ENCODE measurements around the gene LETM1. TPM values are rescaled to one million over a fixed set of nuclear protein-coding genes. Genes with fewer than 3 reads are reported as not detected.
"Not testable (repeated sequence)": the region's sequence is repeated elsewhere in the genome, so short reads cannot be mapped to it uniquely, and the experiment has no call there.

The LETM1 gene
- total and polyA plus RNA-seq, 2 experiments from 2014 or later, result 19.0 to 42.3 TPM

DNA sequence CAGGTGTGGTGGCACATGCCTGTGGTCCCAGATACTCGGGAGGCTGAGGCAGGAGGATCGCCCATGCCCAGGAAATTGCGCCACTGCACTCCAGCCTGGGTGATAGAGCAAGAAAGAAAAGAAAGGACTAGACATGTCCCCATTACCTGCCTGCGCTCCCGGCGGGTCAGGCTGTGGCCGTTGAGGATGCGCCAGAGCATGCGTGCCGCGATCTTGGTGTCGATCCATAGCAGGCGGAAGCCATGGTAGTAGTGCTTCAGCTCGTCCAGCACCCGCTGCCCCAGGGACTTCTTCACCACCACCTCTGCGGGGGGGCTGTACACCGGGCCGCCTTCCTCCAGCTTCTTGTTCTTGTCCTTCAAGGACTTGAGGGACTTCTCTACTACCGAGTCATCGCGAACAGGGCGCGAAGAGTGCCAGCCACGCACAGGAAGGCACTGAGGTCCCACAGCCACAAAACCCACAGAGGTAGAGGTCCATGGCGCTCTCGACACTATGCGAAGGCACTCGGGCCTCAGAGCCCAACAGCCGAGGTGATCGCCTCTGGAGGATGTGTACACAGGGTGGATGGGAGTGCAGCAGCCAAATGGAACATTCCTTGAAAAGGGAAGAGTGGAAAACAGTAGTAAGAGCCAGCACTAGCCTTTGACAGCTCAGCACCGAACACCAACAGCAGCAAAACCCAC is 14.6 kb downstream of the LETM1 start:
- 93 to 95% methylated on average over 28 to 31 of the region's 31 CpGs for WGBS, 2 experiments (ENCODE audit: low coverage in 1 of 2, low lambda C conversion rate in 2 of 2, missing lambda C conversion rate in 2 of 2)
- no peaks in the 10 kb centered on the region; the same call in 1 of the 2 replicates for H4K20me1 ChIP-seq (ENCODE audit: insufficient read depth)

DNA sequence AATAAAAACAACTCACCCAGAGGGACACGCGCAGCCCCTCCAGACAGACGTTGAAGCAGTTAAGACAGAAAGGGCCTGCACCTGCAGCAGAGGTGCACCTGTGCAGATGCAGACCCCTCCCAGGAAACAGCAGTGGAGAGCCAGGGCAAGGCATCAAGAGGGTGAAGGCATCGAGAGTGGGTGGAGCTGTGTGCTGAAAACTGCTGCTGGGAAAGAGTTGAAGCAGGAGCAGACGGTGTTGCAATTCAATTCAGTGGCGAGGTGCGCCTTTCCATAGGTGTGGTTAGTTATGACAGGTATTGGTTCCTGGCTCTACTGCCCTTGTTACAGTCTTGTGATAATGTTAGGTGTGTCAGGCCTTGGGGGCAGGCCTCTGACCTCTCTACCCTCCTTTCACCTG is 16.7 kb downstream of the LETM1 start:
- Histone ChIP-seq H3K4me2 (ENCODE audit: unreplicated experiment) (no peak overlapping the region), H3F3A (ENCODE audit: insufficient read depth) (peaks cover 12% of the 10 kb centered on the region), H3K4me3 (no peak overlapping the region), H3K27me3 (replicated peaks; ENCODE audit: insufficient read depth) (no peaks in the 10 kb centered on the region), H3K9me3 (ENCODE audit: low read depth) (no peaks in the 10 kb centered on the region), H4K20me1 (ENCODE audit: insufficient read depth) (no peaks in the 10 kb centered on the region; the same call in 1 of the 2 replicates), H3K9me2 (ENCODE audit: insufficient read depth) (no peaks in the 10 kb centered on the region), H3K79me2 (ENCODE audit: insufficient read depth) (peaks cover 66% of the 10 kb centered on the region), H3K27ac (no peak overlapping the region), H2AFZ (no peak overlapping the region), H3K36me3 (ENCODE audit: low read depth) (peaks cover 13% of the 10 kb centered on the region; the same call in 1 of the 2 replicates), H3K9ac (no peak overlapping the region), H3K4me1 (ENCODE audit: insufficient read depth) (peaks cover 17% of the 10 kb centered on the region)
- DNase-seq, result no peak
- in situ Hi-C loops (cut with MboI), result no loop called here
- WGBS, 2 experiments (ENCODE audit: low coverage in 1 of 2, low lambda C conversion rate in 2 of 2, missing lambda C conversion rate in 2 of 2), result 72 to 91% methylated on average over 7 of the region's 7 CpGs
- TF ChIP-seq EZH2 (IDR thresholded peaks at IDR 0.05; ENCODE audit: insufficient read depth, poor library complexity, severe bottlenecking) (no peak), EZH2phosphoT487 (IDR thresholded peaks at IDR 0.05; ENCODE audit: insufficient read depth, low read depth) (no peak)

More for the DNA sequence above, 14.6 kb downstream of the LETM1 start:
- Histone ChIP-seq H3K27ac (no peak overlapping the region), H2AFZ (no peak overlapping the region), H3K9ac (no peak overlapping the region), H3K4me3 (no peak overlapping the region), H3K9me2 (ENCODE audit: insufficient read depth) (no peaks in the 10 kb centered on the region), H3K27me3 (replicated peaks; ENCODE audit: insufficient read depth) (no peaks in the 10 kb centered on the region), H3K4me1 (ENCODE audit: insufficient read depth) (peaks cover 17% of the 10 kb centered on the region), H3K9me3 (ENCODE audit: low read depth) (no peaks in the 10 kb centered on the region), H3K36me3 (ENCODE audit: low read depth) (peaks cover 13% of the 10 kb centered on the region; the same call in 1 of the 2 replicates), H3K79me2 (ENCODE audit: insufficient read depth) (peaks cover 82% of the 10 kb centered on the region), H3F3A (ENCODE audit: insufficient read depth) (peaks cover 16% of the 10 kb centered on the region), H3K4me2 (ENCODE audit: unreplicated experiment) (no peak overlapping the region)
- in situ Hi-C loops (cut with MboI), result no loop called here
- DNase-seq, result no peak
- TF ChIP-seq EZH2phosphoT487 (IDR thresholded peaks at IDR 0.05; ENCODE audit: insufficient read depth, low read depth) (no peak), EZH2 (IDR thresholded peaks at IDR 0.05; ENCODE audit: insufficient read depth, poor library complexity, severe bottlenecking) (no peak)

DNA sequence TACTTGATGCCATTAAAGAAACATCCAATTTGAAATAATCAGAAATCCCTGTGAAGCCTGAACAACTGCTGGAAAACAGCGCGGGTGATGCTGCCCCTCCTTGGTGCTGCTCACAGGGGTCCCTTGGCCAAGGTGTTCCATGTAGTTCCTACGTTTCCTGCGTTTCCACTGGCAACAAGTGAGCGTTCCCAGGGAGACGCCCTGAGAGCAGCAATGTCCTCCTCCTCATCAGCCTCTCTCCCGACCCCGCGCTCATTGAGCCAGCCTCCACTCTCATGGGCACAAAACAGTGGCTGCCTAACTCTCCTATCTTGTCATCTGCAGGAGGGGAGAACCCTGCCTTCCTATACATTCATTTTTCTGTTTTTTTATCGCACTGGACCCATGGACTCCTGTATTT is 18.9 kb downstream of the LETM1 start:
- H2AFZ ChIP-seq, result no peak overlapping the region
- peaks cover 13% of the 10 kb centered on the region; the same call in 1 of the 2 replicates for H3K36me3 ChIP-seq (ENCODE audit: low read depth)
- in situ Hi-C loops (cut with MboI), result no loop called here

DNA sequence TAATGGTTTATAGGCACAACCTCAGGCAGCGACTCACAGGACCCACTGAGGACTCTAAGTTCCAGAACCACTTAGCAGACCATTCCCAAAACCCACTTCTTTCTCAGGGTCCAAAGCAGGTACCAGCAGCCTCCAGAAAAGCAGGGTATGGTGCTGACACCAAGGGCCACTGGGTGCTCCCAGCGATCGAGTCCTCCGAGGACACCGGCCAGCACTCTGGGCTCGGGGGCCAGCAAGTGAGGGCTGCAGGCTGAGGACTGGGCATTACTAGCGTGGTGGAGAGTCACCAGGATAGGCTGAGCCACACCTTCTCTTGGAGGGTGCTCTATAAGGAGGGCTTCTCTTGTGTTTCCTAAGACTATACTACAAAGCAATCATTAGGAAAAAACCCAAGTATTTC is 19.3 kb downstream of the LETM1 start:
- peaks cover 46% of the 10 kb centered on the region for H3K79me2 ChIP-seq (ENCODE audit: insufficient read depth)
- TF ChIP-seq EZH2phosphoT487 (IDR thresholded peaks at IDR 0.05; ENCODE audit: insufficient read depth, low read depth) (no peak), EZH2 (IDR thresholded peaks at IDR 0.05; ENCODE audit: insufficient read depth, poor library complexity, severe bottlenecking) (no peak)
- H3K4me1 ChIP-seq (ENCODE audit: insufficient read depth), result no peaks in the 10 kb centered on the region
- H3K4me2 ChIP-seq (ENCODE audit: unreplicated experiment), result no peak overlapping the region
- no peaks in the 10 kb centered on the region for H4K20me1 ChIP-seq (ENCODE audit: insufficient read depth)
- peaks cover 13% of the 10 kb centered on the region; the same call in 1 of the 2 replicates for H3K36me3 ChIP-seq (ENCODE audit: low read depth)
- no peak overlapping the region for H2AFZ ChIP-seq
- in situ Hi-C loops (cut with MboI), result no loop called here
- DNase-seq, result no peak
- H3K27ac ChIP-seq, result no peak overlapping the region
- H3K9me2 ChIP-seq (ENCODE audit: insufficient read depth), result no peaks in the 10 kb centered on the region
- 89 to 96% methylated on average over 7 of the region's 7 CpGs for WGBS, 2 experiments (ENCODE audit: low coverage in 1 of 2, low lambda C conversion rate in 2 of 2, missing lambda C conversion rate in 2 of 2)
- no peak overlapping the region for H3K9ac ChIP-seq
- no peaks in the 10 kb centered on the region for H3F3A ChIP-seq (ENCODE audit: insufficient read depth)
- H3K9me3 ChIP-seq (ENCODE audit: low read depth), result no peaks in the 10 kb centered on the region
- H3K27me3 ChIP-seq (replicated peaks; ENCODE audit: insufficient read depth), result no peaks in the 10 kb centered on the region
- H3K4me3 ChIP-seq, result no peak overlapping the region

More for the DNA sequence above, 18.9 kb downstream of the LETM1 start:
- Histone ChIP-seq H3K4me2 (ENCODE audit: unreplicated experiment) (no peak overlapping the region), H3F3A (ENCODE audit: insufficient read depth) (no peaks in the 10 kb centered on the region), H3K27me3 (replicated peaks; ENCODE audit: insufficient read depth) (no peaks in the 10 kb centered on the region), H3K9me3 (ENCODE audit: low read depth) (no peaks in the 10 kb centered on the region), H3K4me3 (no peak overlapping the region), H3K4me1 (ENCODE audit: insufficient read depth) (no peaks in the 10 kb centered on the region), H3K9me2 (ENCODE audit: insufficient read depth) (no peaks in the 10 kb centered on the region), H4K20me1 (ENCODE audit: insufficient read depth) (no peaks in the 10 kb centered on the region), H3K27ac (no peak overlapping the region), H3K9ac (no peak overlapping the region), H3K79me2 (ENCODE audit: insufficient read depth) (peaks cover 50% of the 10 kb centered on the region)
- WGBS, 2 experiments (ENCODE audit: low coverage in 1 of 2, low lambda C conversion rate in 2 of 2, missing lambda C conversion rate in 2 of 2), result 96 to 98% methylated on average over 10 of the region's 10 CpGs
- TF ChIP-seq EZH2 (IDR thresholded peaks at IDR 0.05; ENCODE audit: insufficient read depth, poor library complexity, severe bottlenecking) (no peak), EZH2phosphoT487 (IDR thresholded peaks at IDR 0.05; ENCODE audit: insufficient read depth, low read depth) (no peak)
- DNase-seq, result no peak

DNA sequence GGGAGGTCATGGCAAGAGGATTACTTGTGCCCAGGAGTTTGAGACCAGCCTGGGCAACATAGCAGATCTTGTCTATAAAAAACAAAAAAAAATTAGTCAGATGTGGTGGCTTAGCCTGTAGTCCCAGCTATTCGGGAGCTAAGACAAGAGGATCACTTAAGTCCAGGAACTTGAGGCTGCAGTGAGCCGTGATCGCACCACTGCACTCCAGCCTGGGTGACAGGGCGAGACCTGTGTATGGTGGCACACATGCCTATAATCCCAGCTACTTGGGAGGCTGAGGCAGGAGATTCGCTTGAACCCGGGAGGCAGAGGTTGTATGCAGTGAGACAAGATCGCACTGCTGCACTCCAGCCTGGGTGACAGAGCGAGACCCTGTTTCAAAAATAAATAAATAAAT is 20.1 kb downstream of the LETM1 start:
- in situ Hi-C loops (cut with MboI); H3K9ac ChIP-seq; H3K9me2 ChIP-seq (ENCODE audit: insufficient read depth); H3F3A ChIP-seq (ENCODE audit: insufficient read depth); H3K4me1 ChIP-seq (ENCODE audit: insufficient read depth); H3K4me3 ChIP-seq; H3K9me3 ChIP-seq (ENCODE audit: low read depth); H3K27ac ChIP-seq; H3K27me3 ChIP-seq (replicated peaks; ENCODE audit: insufficient read depth); H4K20me1 ChIP-seq (ENCODE audit: insufficient read depth); DNase-seq; H3K4me2 ChIP-seq (ENCODE audit: unreplicated experiment); H2AFZ ChIP-seq: not testable (repeated sequence)
- peaks cover 38% of the 10 kb centered on the region for H3K79me2 ChIP-seq (ENCODE audit: insufficient read depth)
- peaks cover 13% of the 10 kb centered on the region; the same call in 1 of the 2 replicates for H3K36me3 ChIP-seq (ENCODE audit: low read depth)
- 96 to 99% methylated on average over 8 of the region's 8 CpGs for WGBS, 2 experiments (ENCODE audit: low coverage in 1 of 2, low lambda C conversion rate in 2 of 2, missing lambda C conversion rate in 2 of 2)
